ENCODE results near the gene SNX32.

DNA sequence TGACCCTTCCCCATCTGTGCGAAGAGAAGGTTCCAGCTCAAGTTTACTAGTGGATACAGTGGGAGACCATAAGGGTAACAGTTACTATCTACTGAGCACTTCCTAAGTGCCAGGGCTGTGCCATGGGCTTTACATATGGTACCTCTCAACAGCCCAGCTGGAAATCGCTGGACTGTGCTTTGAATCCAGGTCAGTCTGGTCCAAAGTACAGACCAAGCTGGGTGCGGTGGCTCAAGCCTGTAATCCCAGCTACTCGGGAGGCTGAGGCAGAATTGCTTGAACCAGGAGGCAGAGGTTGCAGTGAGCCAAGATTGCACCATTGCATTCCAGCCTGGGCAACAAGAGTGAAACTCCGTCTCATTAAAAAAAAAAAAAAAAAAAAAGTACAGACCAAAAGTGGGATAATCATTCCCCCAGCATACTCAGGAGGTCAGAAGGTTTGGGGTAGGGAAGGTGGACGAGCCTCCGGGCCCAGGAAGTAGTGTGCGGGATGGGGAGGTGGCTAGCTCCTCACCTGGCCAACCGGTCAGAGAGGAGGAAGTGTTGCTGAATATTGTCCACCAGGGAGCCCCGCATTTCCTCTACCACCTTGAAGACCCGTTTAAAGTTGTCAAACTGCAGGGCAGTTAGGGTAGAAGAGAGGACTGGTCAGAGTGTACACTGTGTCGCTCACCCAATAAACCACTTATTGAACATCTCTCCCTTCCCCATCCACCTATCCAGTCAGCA, 52.2 kb downstream of the SNX32 start:
- TF ChIP-seq, protein P1, sequence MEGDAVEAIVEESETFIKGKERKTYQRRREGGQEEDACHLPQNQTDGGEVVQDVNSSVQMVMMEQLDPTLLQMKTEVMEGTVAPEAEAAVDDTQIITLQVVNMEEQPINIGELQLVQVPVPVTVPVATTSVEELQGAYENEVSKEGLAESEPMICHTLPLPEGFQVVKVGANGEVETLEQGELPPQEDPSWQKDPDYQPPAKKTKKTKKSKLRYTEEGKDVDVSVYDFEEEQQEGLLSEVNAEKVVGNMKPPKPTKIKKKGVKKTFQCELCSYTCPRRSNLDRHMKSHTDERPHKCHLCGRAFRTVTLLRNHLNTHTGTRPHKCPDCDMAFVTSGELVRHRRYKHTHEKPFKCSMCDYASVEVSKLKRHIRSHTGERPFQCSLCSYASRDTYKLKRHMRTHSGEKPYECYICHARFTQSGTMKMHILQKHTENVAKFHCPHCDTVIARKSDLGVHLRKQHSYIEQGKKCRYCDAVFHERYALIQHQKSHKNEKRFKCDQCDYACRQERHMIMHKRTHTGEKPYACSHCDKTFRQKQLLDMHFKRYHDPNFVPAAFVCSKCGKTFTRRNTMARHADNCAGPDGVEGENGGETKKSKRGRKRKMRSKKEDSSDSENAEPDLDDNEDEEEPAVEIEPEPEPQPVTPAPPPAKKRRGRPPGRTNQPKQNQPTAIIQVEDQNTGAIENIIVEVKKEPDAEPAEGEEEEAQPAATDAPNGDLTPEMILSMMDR (IDR thresholded peaks at IDR 0.05; ENCODE audit: low read depth, low read length), result no peak
- TF ChIP-seq EZH2phosphoT487 (IDR thresholded peaks at IDR 0.05; ENCODE audit: low read depth), result no peak

Measured in OCI-LY3 (cell line).